Epithelial cell of proximal tubule (primary cell): ENCODE results near the gene INSYN2A. TPM values are rescaled to one million over a fixed set of nuclear protein-coding genes. Genes with fewer than 3 reads are reported as not detected.

Experiments used
- DNase-seq: peaks from one replicate; pipeline ENCODE4 v3.0.0-alpha.2; 2011; ENCODE audit warnings: low read depth
- H3K4me3 ChIP-seq: 2 replicates; pipeline ENCODE4 v1.5.1; 2011; ENCODE audit warnings: low read depth, mild to moderate bottlenecking, low read length
- CTCF ChIP-seq: conservative IDR thresholded peaks from 2 replicates; pipeline ENCODE4 v1.5.1; 2012; ENCODE audit warnings: low read depth, mild to moderate bottlenecking, low read length
- total RNA-seq: library from RNA; depleted of rRNA; stranded (reverse); fragments of >200 nt; gene quantifications from 2 replicates; pipeline ENCODE4 v1.2.3, GENCODE V29; 2015

INSYN2A gene
- total RNA-seq, 1 donor from 2014 or later: 0.29 TPM

DNA sequence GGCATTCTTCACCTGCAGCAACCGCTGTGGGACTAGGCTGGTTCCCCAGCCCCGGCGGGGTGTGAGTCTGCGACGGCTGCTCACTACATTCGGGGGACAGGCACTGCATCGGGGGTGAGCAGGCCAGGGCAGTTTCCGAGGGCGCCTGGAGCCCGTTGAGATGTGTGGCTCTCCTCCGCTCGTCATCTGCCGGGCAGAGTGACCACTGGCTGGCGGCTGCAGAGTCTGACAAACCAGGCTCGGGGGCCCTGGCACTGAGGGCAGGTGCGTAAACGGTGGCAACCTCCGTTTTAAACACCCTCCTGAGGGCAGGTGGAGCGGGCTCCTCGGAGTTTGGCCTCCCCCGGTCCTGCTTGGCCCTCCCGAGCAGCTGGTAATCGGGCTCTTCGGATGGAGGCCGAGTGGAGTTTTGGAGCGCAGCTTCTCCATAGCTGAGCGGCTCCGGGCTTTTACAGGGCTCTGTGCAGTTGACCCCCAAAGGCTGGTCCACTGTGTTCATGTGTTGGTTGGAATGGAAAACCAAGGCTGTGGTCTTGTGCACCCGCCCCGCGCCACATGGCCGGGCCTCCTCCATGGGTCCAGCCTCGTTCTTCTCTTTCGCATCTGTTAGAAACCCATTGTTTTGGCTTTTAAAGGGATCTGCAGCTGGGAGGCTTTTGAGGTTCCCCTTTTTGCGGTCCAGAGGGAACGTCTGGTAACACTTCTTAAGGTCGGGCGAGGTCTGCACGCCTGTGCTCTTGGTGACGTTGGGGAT, 20.9 kb downstream of the INSYN2A start:
- no peak overlapping the region for H3K4me3 ChIP-seq
- no peak for DNase-seq
- no peak for TF ChIP-seq CTCF

- no peak for DNase-seq
- H3K4me3 ChIP-seq: no peak overlapping the region
- no peak for TF ChIP-seq CTCF
Measured at GRCh38 chr10:127174866-127175265, 21.5 kb downstream of the INSYN2A start.

- TF ChIP-seq CTCF: no peak
- H3K4me3 ChIP-seq: no peak overlapping the region
- no peak for DNase-seq
Measured at GRCh38 chr10:127168261-127168660, 28.1 kb downstream of the INSYN2A start.

GRCh38 chr10:127162841-127163240, 33.5 kb downstream of the INSYN2A start:
- TF ChIP-seq CTCF: no peak
- no peak overlapping the region for H3K4me3 ChIP-seq
- DNase-seq: no peak

- no peak overlapping the region for H3K4me3 ChIP-seq
- no peak for TF ChIP-seq CTCF
- no peak for DNase-seq
Measured at GRCh38 chr10:127161482-127161881, 34.9 kb downstream of the INSYN2A start.

DNA sequence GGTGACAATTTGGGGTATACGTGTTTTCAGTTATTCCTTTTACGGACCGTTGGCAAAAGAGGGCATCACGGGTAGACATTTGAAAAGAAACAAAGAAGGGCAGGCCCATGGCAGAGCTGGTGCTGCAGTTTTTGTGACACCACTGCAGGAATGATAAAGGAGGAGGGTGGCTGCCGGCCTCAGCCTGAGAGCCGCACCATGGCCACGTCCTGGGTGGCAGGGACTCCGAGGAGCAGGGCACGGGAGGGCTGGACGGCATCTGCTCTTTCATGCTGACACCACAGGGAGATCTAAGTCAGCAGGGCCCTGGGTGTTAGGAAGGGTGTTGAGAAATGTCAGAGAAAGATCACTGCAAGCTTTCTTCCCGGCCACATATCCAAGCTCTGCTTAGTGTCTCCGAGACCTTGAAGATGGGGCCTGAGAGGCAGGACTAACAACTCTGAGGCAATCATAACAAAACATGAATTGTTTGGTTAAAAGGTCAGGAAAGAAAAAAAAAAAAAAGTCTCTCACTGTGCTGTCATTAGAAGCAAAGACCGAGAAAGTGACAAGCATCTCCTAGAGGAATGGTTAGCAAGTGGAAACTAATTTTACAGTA, 36.6 kb downstream of the INSYN2A start:
- TF ChIP-seq CTCF: no peak
- no peak overlapping the region for H3K4me3 ChIP-seq
- DNase-seq: no peak

- no peak overlapping the region for H3K4me3 ChIP-seq
- TF ChIP-seq CTCF: no peak
- no peak for DNase-seq
Measured at GRCh38 chr10:127158662-127159061, 37.7 kb downstream of the INSYN2A start.
